ENCODE results near the gene PTPRG.

PTPRG gene

GRCh38 chr3:61796911-61797310 is 235.5 kb downstream of the PTPRG start:
- H3K27ac ChIP-seq = no peak overlapping the region
- H3K4me3 ChIP-seq = no peak overlapping the region
- no peak for DNase-seq (ENCODE audit: low spot score)
- TF ChIP-seq, protein P1, sequence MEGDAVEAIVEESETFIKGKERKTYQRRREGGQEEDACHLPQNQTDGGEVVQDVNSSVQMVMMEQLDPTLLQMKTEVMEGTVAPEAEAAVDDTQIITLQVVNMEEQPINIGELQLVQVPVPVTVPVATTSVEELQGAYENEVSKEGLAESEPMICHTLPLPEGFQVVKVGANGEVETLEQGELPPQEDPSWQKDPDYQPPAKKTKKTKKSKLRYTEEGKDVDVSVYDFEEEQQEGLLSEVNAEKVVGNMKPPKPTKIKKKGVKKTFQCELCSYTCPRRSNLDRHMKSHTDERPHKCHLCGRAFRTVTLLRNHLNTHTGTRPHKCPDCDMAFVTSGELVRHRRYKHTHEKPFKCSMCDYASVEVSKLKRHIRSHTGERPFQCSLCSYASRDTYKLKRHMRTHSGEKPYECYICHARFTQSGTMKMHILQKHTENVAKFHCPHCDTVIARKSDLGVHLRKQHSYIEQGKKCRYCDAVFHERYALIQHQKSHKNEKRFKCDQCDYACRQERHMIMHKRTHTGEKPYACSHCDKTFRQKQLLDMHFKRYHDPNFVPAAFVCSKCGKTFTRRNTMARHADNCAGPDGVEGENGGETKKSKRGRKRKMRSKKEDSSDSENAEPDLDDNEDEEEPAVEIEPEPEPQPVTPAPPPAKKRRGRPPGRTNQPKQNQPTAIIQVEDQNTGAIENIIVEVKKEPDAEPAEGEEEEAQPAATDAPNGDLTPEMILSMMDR (IDR thresholded peaks at IDR 0.05) = no peak

GRCh38 chr3:61802772-61803171 is 241.4 kb downstream of the PTPRG start:
- DNase-seq (ENCODE audit: low spot score) = no peak
- Histone ChIP-seq H3K4me3 (no peak overlapping the region), H3K27ac (no peak overlapping the region)
- TF ChIP-seq, protein P1 (IDR thresholded peaks at IDR 0.05) = no peak

DNA sequence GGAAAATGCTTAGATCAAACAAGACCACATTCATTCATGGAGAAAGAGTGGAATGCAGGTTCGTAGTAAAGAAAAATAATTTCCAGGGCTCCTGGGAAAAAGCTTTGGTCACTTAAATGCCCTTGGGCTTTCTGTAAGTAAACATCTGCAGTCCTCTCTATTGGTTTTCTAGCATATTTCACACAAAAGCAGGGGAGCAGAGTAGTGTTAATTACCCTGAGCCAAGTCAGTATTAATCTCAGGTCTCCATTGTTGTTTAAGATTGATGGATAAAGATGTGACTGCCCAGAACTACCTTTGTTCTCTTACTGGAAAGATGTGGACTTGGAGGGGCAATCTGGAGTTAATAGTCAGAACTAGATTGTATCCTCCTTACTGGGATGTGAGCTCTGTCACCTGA is 242.6 kb downstream of the PTPRG start:
- Histone ChIP-seq H3K27ac (peak overlapping the region in 1 of 2 donors; percentile 18), H3K4me3 (no peak overlapping the region)
- TF ChIP-seq, protein P1 (IDR thresholded peaks at IDR 0.05) = no peak
- no peak for DNase-seq (ENCODE audit: low spot score)

DNA sequence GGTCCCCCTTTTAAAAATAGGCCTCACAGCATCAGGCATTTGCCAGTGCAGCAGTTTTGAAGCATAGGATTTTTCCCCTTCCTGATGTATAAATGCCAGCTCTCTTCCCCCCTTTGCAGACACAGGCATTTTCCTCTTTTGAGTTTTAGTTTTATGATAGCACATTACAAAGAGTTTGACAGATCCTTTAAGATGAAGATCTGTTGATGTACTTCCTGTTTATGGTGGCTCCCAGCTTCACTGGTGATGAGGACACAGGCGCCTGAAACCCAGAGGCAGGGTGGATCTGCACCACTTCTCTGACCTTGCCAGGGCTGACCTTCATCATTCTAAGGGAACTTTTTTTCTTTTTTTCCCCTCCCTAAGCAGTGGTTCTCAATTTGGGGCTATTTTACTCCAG is 243.4 kb downstream of the PTPRG start:
- TF ChIP-seq, protein P1 (IDR thresholded peaks at IDR 0.05) = no peak
- no peak for DNase-seq (ENCODE audit: low spot score)
- Histone ChIP-seq H3K4me3 (no peak overlapping the region), H3K27ac (peak overlapping the region in 1 of 2 donors; percentile 80)

DNA sequence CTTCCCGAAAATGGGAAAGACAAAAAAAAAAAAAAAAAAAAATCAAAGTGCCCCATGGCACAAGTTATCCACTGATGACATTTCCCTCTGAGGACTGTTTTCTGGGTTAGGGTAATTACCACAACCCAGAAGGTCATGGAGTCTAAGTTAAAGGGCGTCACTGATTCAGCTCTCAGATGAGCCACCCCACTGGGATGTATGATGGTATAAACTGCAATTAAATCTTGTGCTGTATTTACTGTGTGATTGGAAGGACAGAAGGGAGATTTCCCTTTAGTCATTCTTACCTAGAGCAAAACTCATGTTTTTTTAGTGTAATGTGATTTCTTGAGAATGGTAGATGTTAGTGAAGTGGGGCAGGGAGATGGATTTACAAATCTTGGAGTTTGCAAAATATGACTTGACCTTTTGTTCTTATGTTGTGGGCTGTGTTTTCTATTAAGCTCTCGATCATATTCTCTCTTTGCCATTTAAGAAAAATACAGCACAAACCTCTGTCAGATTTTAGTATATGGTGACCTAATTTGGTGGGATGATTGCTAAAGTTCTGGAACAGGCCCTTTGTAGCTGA is 244.2 kb downstream of the PTPRG start:
- DNase-seq (ENCODE audit: low spot score) = no peak
- H3K27ac ChIP-seq = peak overlapping the region; percentile 50 to 80

DNA sequence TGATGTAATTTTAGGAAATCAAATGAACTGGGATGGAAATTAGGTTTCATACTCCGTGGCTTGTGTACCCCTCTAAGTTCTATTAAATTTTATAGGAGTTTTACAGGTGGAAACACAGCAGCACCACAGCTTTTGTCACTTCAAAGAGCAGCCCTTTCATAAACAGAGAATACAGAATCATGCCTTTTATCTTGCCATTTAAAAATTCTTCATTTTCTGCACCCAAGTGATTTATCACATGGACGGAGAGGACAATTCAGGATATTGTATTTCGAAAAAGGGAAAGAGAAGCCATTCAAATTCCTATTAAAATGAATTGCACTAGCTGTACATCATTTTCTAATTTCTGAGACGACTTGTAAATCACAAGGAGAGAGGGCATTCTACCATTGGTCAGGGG is 245.4 kb downstream of the PTPRG start:
- no peak overlapping the region for H3K4me3 ChIP-seq
- TF ChIP-seq, protein P1 (IDR thresholded peaks at IDR 0.05) = no peak

More for the DNA sequence above, 244.2 kb downstream of the PTPRG start:
- TF ChIP-seq, protein P1 (IDR thresholded peaks at IDR 0.05) = no peak
- H3K4me3 ChIP-seq = peak overlapping the region; percentile 37

DNA sequence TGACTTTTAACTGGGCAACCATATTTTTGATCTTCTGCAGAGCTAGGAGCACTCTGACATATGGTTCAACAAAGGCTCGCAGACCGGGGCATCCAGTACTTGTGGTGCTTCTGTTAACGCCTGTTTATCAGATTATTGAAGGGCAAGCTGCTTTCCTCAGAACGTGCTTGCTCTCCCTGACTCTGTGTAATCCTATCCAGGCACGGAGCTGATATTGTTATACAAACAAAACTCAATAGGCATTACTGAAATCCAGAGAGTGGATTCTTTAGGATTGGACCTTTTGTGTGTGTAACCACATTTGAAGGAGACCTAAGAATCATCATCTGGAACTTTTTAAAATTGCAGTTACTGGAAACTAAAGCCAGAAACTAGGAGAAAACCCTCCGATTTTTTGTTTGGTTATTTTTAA is 246.5 kb downstream of the PTPRG start:
- no peak for DNase-seq (ENCODE audit: low spot score)
- H3K4me3 ChIP-seq = no peak overlapping the region
- H3K27ac ChIP-seq = peak overlapping the region in 1 of 2 donors; percentile 74
- TF ChIP-seq, protein P1 (IDR thresholded peaks at IDR 0.05) = no peak

More for the DNA sequence above, 245.4 kb downstream of the PTPRG start:
- DNase-seq (ENCODE audit: low spot score) = no peak
- peak overlapping the region in 1 of 2 donors; percentile 80 for H3K27ac ChIP-seq

Data from coronary artery (tissue), 2 donors.